ENCODE data around the gene UMPS.
A peak's percentile ranks its signal among the peaks of the same experiment; 100 is the strongest.

Gene UMPS

GRCh38 chr3:124730129-124730940 lies at the start of gene UMPS:
Gene UMPS (plus strand): TSS chr3:124730452. CDS start chr3:124730472, 20 bp downstream.
- DNase-seq (ENCODE audit: low spot score) = peak; percentile 94

- no peak for DNase-seq (ENCODE audit: low spot score)
Observed at GRCh38 chr3:124680521-124680920, 49.7 kb upstream of the UMPS start.

- no peak for DNase-seq (ENCODE audit: low spot score)
Observed at GRCh38 chr3:124682263-124682662, 48.0 kb upstream of the UMPS start.

GRCh38 chr3:124684459-124684858 lies 45.8 kb upstream of the UMPS start:
- DNase-seq (ENCODE audit: low spot score) = no peak

- no peak for DNase-seq (ENCODE audit: low spot score)
Observed at GRCh38 chr3:124685067-124685466, 45.2 kb upstream of the UMPS start.

- no peak for DNase-seq (ENCODE audit: low spot score)
Observed at GRCh38 chr3:124685481-124685880, 44.8 kb upstream of the UMPS start.

- no peak for DNase-seq (ENCODE audit: low spot score)
Observed at GRCh38 chr3:124686028-124686670, 44.1 kb upstream of the UMPS start.

GRCh38 chr3:124688581-124689454 lies 41.4 kb upstream of the UMPS start:
- peak; percentile 79 for DNase-seq (ENCODE audit: low spot score)

- DNase-seq (ENCODE audit: low spot score) = no peak
Observed at GRCh38 chr3:124691599-124691998, 38.7 kb upstream of the UMPS start.

- DNase-seq (ENCODE audit: low spot score) = no peak
Observed at GRCh38 chr3:124694486-124694885, 35.8 kb upstream of the UMPS start.

GRCh38 chr3:124695369-124695768 lies 34.9 kb upstream of the UMPS start:
- no peak for DNase-seq (ENCODE audit: low spot score)

GRCh38 chr3:124696006-124696405 lies 34.2 kb upstream of the UMPS start:
- DNase-seq (ENCODE audit: low spot score) = no peak

GRCh38 chr3:124697302-124697701 lies 33.0 kb upstream of the UMPS start:
- no peak for DNase-seq (ENCODE audit: low spot score)

- DNase-seq (ENCODE audit: low spot score) = no peak
Observed at GRCh38 chr3:124698030-124698770, 32.1 kb upstream of the UMPS start.

- no peak for DNase-seq (ENCODE audit: low spot score)
Observed at GRCh38 chr3:124699051-124699450, 31.2 kb upstream of the UMPS start.

GRCh38 chr3:124699686-124700396 lies 30.4 kb upstream of the UMPS start:
- DNase-seq (ENCODE audit: low spot score) = no peak

GRCh38 chr3:124700880-124701684 lies 29.2 kb upstream of the UMPS start:
- peak; percentile 54 for DNase-seq (ENCODE audit: low spot score)

- DNase-seq (ENCODE audit: low spot score) = no peak
Observed at GRCh38 chr3:124701687-124702086, 28.6 kb upstream of the UMPS start.

- no peak for DNase-seq (ENCODE audit: low spot score)
Observed at GRCh38 chr3:124702950-124703349, 27.3 kb upstream of the UMPS start.

- no peak for DNase-seq (ENCODE audit: low spot score)
Observed at GRCh38 chr3:124705552-124705951, 24.7 kb upstream of the UMPS start.

Data from ecto neural progenitor cell (in vitro differentiated cells).